ENCODE measurements around the gene ZC3H12D. TPM values are rescaled to one million over a fixed set of nuclear protein-coding genes. Genes with fewer than 3 reads are reported as not detected.

The ZC3H12D gene
- total and polyA plus RNA-seq, 2 of the 13 experiments (the other 11 are each of a cell fraction or from before 2014, with no cell fraction given), result 1.2 to 2.7 TPM

DNA sequence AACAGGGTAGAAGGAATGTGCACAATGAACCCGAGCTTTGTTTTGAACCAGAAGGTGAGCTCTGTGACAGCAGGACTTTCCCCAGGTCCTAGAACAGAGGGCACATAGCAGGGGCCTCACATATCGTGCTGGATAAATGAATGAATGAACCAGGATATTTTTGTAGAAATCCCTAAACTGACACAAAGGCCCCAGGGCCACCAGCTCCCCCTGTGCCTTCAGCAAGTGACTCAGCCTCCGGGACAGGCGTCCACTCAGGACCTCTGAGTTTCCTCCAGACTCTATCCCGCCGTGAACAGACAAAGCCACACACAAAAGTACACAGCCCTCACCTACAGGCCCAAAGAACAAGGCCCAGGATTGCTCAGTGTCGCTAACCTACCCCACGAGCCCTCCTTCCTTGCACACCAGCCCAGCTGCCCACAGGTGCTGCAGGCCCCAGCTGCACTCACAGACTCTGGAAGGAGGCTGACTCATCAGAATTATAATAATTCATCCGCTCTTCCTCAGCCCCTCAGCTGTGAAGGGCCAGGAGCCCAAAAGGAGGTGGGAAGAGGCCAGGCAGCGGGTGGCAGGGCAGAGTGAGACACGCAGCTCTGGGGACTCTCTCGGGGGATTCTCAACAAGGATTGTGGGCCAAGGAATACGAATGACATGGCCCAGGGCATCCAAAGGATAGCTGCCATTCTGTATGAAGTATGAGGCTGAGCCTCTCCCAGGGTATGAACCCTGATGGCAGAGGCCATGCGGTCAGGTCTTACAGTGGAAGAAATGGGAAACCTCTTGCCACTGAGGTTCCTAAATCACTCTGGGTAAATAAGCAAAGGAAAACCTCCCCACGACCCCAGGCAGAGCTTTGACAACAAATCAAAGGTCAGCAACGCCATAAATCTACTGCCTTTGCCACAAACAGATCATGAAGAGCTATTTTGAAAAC lies 43.8 kb downstream of the ZC3H12D start (continued):
- TF ChIP-seq SSRP1 (CRISPR knock-in tag; IDR thresholded peaks at IDR 0.05) (no peak), ERF (CRISPR knock-in tag; IDR thresholded peaks at IDR 0.05) (no peak), ZNF616 (CRISPR knock-in tag; IDR thresholded peaks at IDR 0.05; ENCODE audit: low read depth) (no peak), ZNF232 (CRISPR knock-in tag; IDR thresholded peaks at IDR 0.05; ENCODE audit: borderline replicate concordance) (no peak), POLR2A (IDR thresholded peaks at IDR 0.05; ENCODE audit: insufficient read depth in 1 of 2, low read depth in 2 of 2, low read length in 2 of 2) (no peak), ARNT2 (CRISPR knock-in tag; IDR thresholded peaks at IDR 0.05; ENCODE audit: low read depth) (no peak), CBX1 (IDR thresholded peaks at IDR 0.05; ENCODE audit: low read depth) (no peak), SRSF9 (IDR thresholded peaks at IDR 0.05; ENCODE audit: borderline replicate concordance, insufficient read depth, low read depth, low read length, poor library complexity, severe bottlenecking) (no peak), KLF6 (CRISPR knock-in tag; IDR thresholded peaks at IDR 0.05) (no peak), HNRNPL (IDR thresholded peaks at IDR 0.05; ENCODE audit: low read depth, low read length) (no peak), KDM6A (CRISPR knock-in tag; IDR thresholded peaks at IDR 0.05; ENCODE audit: low read depth) (no peak), ZNF552 (CRISPR knock-in tag; IDR thresholded peaks at IDR 0.05; ENCODE audit: borderline replicate concordance) (no peak), ZNF432 (CRISPR knock-in tag; IDR thresholded peaks at IDR 0.05; ENCODE audit: borderline replicate concordance) (no peak), ZNF547 (CRISPR knock-in tag; IDR thresholded peaks at IDR 0.05) (no peak), SKI (IDR thresholded peaks at IDR 0.05; ENCODE audit: partially characterized antibody) (no peak), TBX3 (IDR thresholded peaks at IDR 0.05; ENCODE audit: borderline replicate concordance) (no peak), SP4 (CRISPR knock-in tag; IDR thresholded peaks at IDR 0.05) (no peak), PHF5A (CRISPR knock-in tag; IDR thresholded peaks at IDR 0.05; ENCODE audit: low read depth, unreplicated experiment) (no peak)
- TF ChIP-seq, protein P1, sequence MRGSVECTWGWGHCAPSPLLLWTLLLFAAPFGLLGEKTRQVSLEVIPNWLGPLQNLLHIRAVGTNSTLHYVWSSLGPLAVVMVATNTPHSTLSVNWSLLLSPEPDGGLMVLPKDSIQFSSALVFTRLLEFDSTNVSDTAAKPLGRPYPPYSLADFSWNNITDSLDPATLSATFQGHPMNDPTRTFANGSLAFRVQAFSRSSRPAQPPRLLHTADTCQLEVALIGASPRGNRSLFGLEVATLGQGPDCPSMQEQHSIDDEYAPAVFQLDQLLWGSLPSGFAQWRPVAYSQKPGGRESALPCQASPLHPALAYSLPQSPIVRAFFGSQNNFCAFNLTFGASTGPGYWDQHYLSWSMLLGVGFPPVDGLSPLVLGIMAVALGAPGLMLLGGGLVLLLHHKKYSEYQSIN (CRISPR knock-in tag; IDR thresholded peaks at IDR 0.05; ENCODE audit: borderline replicate concordance), result no peak
- TF ChIP-seq, protein P2, sequence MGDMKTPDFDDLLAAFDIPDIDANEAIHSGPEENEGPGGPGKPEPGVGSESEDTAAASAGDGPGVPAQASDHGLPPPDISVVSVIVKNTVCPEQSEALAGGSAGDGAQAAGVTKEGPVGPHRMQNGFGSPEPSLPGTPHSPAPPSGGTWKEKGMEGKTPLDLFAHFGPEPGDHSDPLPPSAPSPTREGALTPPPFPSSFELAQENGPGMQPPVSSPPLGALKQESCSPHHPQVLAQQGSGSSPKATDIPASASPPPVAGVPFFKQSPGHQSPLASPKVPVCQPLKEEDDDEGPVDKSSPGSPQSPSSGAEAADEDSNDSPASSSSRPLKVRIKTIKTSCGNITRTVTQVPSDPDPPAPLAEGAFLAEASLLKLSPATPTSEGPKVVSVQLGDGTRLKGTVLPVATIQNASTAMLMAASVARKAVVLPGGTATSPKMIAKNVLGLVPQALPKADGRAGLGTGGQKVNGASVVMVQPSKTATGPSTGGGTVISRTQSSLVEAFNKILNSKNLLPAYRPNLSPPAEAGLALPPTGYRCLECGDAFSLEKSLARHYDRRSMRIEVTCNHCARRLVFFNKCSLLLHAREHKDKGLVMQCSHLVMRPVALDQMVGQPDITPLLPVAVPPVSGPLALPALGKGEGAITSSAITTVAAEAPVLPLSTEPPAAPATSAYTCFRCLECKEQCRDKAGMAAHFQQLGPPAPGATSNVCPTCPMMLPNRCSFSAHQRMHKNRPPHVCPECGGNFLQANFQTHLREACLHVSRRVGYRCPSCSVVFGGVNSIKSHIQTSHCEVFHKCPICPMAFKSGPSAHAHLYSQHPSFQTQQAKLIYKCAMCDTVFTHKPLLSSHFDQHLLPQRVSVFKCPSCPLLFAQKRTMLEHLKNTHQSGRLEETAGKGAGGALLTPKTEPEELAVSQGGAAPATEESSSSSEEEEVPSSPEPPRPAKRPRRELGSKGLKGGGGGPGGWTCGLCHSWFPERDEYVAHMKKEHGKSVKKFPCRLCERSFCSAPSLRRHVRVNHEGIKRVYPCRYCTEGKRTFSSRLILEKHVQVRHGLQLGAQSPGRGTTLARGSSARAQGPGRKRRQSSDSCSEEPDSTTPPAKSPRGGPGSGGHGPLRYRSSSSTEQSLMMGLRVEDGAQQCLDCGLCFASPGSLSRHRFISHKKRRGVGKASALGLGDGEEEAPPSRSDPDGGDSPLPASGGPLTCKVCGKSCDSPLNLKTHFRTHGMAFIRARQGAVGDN (CRISPR knock-in tag; IDR thresholded peaks at IDR 0.05), result peak; percentile 67; the same call in 1 of the 2 replicates
- TF ChIP-seq, protein P3, sequence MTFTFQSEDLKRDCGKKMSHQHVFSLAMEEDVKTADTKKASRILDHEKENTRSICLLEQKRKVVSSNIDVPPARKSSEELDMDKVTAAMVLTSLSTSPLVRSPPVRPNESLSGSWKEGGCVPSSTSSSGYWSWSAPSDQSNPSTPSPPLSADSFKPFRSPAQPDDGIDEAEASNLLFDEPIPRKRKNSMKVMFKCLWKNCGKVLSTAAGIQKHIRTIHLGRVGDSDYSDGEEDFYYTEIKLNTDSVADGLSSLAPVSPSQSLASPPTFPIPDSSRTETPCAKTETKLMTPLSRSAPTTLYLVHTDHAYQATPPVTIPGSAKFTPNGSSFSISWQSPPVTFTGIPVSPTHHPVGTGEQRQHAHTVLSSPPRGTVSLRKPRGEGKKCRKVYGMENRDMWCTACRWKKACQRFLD (CRISPR knock-in tag; IDR thresholded peaks at IDR 0.05; ENCODE audit: borderline replicate concordance), result peak; percentile 65; the same call in 1 of the 2 replicates
- TF ChIP-seq, protein P4, sequence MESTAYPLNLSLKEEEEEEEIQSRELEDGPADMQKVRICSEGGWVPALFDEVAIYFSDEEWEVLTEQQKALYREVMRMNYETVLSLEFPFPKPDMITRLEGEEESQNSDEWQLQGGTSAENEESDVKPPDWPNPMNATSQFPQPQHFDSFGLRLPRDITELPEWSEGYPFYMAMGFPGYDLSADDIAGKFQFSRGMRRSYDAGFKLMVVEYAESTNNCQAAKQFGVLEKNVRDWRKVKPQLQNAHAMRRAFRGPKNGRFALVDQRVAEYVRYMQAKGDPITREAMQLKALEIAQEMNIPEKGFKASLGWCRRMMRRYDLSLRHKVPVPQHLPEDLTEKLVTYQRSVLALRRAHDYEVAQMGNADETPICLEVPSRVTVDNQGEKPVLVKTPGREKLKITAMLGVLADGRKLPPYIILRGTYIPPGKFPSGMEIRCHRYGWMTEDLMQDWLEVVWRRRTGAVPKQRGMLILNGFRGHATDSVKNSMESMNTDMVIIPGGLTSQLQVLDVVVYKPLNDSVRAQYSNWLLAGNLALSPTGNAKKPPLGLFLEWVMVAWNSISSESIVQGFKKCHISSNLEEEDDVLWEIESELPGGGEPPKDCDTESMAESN (CRISPR knock-in tag; conservative IDR thresholded peaks at IDR 0.05), result no peak

Measured in HepG2 (cell line).